Stomach (tissue), 9 donors: Measurements from ENCODE around the gene PSTPIP1. TPM values are rescaled to one million over a fixed set of nuclear protein-coding genes. Genes with fewer than 3 reads are reported as not detected.

ENCODE experiments used
- DNase-seq, 2 donors: peaks; one replicate each; pipeline versions ENCODE4 v3.0.0 to v3.0.0-alpha.2; 2013 to 2019
- H3K27ac ChIP-seq, 5 donors: fragments of 200-600 bp in 4 of 5; sonication (generic) in 4 of 5; one replicate each; pipeline ENCODE4 v1.5.1; 2013 to 2019; ENCODE audit warnings: mild to moderate bottlenecking in 1 of 5, moderate library complexity in 1 of 5
- H3K27me3 ChIP-seq, 3 donors: fragments of 200-600 bp; sonication (generic); one replicate each; pipeline ENCODE4 v1.5.1; 2017 to 2019; ENCODE audit warnings: mixed run types in 1 of 3
- H3K36me3 ChIP-seq, 4 donors: fragments of 200-600 bp; sonication (generic); 1 replicate in 3 of 4; 2 replicates in 1 of 4; pipeline ENCODE4 v1.5.1; 2016 to 2019
- H3K4me1 ChIP-seq, 4 donors: fragments of 200-600 bp; sonication (generic); one replicate each; pipeline ENCODE4 v1.5.1; 2016 to 2019
- H3K4me3 ChIP-seq, 4 donors: fragments of 200-600 bp; sonication (generic) in 3 of 4; one replicate each; pipeline ENCODE4 v1.5.1; 2016 to 2019; ENCODE audit warnings: mild to moderate bottlenecking in 1 of 4
- H3K9me3 ChIP-seq, 4 donors: fragments of 200-600 bp; sonication (generic); one replicate each; pipeline ENCODE4 v1.5.1; 2016 to 2019
- EP300 ChIP-seq: sonication (generic); formaldehyde crosslinking; IDR thresholded peaks from one replicate; pipeline ENCODE4 v1.6.1; 2017; ENCODE audit warnings: antibody characterized with exemption
- POLR2A ChIP-seq, 4 donors: fragments of 450-650 bp; IDR thresholded peaks; one replicate each; pipeline ENCODE4 v1.6.1; 2016; ENCODE audit warnings: antibody characterized with exemption in 4 of 4, control low read depth in 2 of 4, mild to moderate bottlenecking in 1 of 4, moderate library complexity in 1 of 4
- POLR2AphosphoS5 ChIP-seq, 3 donors: sonication (generic); formaldehyde crosslinking; IDR thresholded peaks; one replicate each; pipeline ENCODE4 v1.6.1; 2016; ENCODE audit warnings: antibody characterized with exemption in 3 of 3
- WGBS, 5 donors: extraction: QIAGEN DNeasy Blood & Tissue Kit in 3 of 5; methylation state at CpG; one replicate each; pipeline versions ENCODE4 v1.1.5 to v1.1.7; 2013 to 2018; 5-methylcytosine and 5-hydroxymethylcytosine counted together
- intact Hi-C: fragments of 100-400 bp; cut with DNase I; formaldehyde crosslinking; loops from one replicate; pipeline ENCODE4 v1.15.1; 2023; ENCODE audit warnings: low total_unique reads
- polyA plus RNA-seq, 3 donors: library from polyadenylated mRNA; stranded (reverse); fragments of 200-250 nt; gene quantifications; one replicate each; pipeline ENCODE4 v1.2.3, GENCODE V29; 2013
- total RNA-seq, 5 donors: library from RNA; depleted of rRNA; stranded (reverse); fragments of >200 nt; gene quantifications; one replicate each; pipeline versions ENCODE4 v1.1.0 to v1.2.3, GENCODE V29; 2014 to 2016
- TF ChIP-seq, protein P1 (sequence below), 7 experiments: fragments of 450-650 bp in 4 of 7; fragments of 200-600 bp in 3 of 7; sonication (generic) in 3 of 7; IDR thresholded peaks; one replicate each; pipeline ENCODE4 v1.5.1; 2016 to 2019; ENCODE audit warnings: antibody characterized with exemption in 7 of 7, control low read depth in 2 of 7, mild to moderate bottlenecking in 1 of 7
- donor health status: healthy with polysubstance abuse.
- donor health status: Bipolar disorder and iron deficiency.
- donor health status: healthy.

Gene PSTPIP1
- total and polyA plus RNA-seq, 8 donors = 0.29 to 75.4 (median 5.4) TPM

DNA sequence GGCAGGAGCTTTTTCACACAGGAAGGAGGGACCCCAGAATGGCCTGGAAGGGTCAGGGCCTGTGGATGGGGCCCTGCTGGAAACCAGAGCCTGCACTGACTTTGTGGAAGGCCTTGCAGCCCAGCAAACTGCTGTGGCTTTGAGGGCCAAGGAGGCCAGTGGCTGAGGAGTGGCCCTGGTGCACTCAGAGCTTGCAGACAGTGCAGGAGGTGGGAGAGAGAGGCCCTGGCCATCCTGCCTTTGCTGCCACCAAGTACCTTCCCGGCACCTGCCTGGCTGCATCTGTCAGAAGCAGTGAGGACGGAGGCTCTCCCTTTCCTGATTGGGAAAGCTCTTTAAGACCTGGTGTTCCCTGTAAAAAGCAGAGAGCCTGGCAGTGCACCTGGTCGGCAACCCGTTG, 6.4 kb downstream of the PSTPIP1 start:
- intact Hi-C loops = no loop called here
- H3K27ac ChIP-seq = no peak overlapping the region
- H3K9me3 ChIP-seq = no peaks in the 10 kb centered on the region
- peaks cover 0 to 50% (median 6%) of the 10 kb centered on the region in 4 donors for H3K4me1 ChIP-seq
- TF ChIP-seq, protein P1, sequence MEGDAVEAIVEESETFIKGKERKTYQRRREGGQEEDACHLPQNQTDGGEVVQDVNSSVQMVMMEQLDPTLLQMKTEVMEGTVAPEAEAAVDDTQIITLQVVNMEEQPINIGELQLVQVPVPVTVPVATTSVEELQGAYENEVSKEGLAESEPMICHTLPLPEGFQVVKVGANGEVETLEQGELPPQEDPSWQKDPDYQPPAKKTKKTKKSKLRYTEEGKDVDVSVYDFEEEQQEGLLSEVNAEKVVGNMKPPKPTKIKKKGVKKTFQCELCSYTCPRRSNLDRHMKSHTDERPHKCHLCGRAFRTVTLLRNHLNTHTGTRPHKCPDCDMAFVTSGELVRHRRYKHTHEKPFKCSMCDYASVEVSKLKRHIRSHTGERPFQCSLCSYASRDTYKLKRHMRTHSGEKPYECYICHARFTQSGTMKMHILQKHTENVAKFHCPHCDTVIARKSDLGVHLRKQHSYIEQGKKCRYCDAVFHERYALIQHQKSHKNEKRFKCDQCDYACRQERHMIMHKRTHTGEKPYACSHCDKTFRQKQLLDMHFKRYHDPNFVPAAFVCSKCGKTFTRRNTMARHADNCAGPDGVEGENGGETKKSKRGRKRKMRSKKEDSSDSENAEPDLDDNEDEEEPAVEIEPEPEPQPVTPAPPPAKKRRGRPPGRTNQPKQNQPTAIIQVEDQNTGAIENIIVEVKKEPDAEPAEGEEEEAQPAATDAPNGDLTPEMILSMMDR (IDR thresholded peaks at IDR 0.05) = no peak
- no peak for TF ChIP-seq EP300
- no peak for TF ChIP-seq POLR2AphosphoS5 (IDR thresholded peaks at IDR 0.05)
- no peak for TF ChIP-seq POLR2A (IDR thresholded peaks at IDR 0.05)
- 68 to 82% (median 76%) methylated on average over 4 of the region's 4 CpGs for WGBS, 5 donors
- no peak overlapping the region for H3K4me3 ChIP-seq
- no peaks in the 10 kb centered on the region for H3K27me3 ChIP-seq
- H3K36me3 ChIP-seq = no peaks in the 10 kb centered on the region
- no peak for DNase-seq

DNA sequence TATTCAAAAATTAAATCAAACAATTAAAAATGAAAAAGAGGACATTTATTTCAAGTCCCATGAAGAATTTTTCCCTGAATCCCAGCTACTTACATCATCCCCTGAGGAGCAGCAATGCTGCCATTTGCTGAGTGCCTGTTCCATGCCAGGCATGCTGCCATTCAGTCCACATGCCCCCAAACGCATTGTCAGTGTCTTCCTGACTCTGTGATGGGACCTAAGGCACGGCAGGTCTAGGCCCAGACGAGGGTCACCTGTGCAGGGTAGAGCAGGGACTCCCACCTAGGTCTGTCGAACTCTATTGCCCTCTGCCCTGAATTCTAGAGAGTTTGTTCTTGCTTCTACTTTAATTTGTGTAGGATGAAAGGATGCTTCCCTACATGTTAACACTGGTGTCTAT, 7.0 kb downstream of the PSTPIP1 start:
- Histone ChIP-seq H3K27me3 (no peaks in the 10 kb centered on the region), H3K4me1 (peaks cover 0 to 44% (median under 1%) of the 10 kb centered on the region in 4 donors), H3K4me3 (no peak overlapping the region), H3K36me3 (no peaks in the 10 kb centered on the region), H3K27ac (peak overlapping the region in 2 of 5 donors; percentile 68 to 73), H3K9me3 (no peaks in the 10 kb centered on the region)
- WGBS, 5 donors = 71 to 79% (median 75%) methylated on average over 4 of the region's 4 CpGs
- DNase-seq = no peak
- intact Hi-C loops = no loop called here
- TF ChIP-seq POLR2A (IDR thresholded peaks at IDR 0.05) = no peak
- TF ChIP-seq POLR2AphosphoS5 (IDR thresholded peaks at IDR 0.05) = no peak
- TF ChIP-seq, protein P1 (IDR thresholded peaks at IDR 0.05) = no peak
- TF ChIP-seq EP300 = no peak

DNA sequence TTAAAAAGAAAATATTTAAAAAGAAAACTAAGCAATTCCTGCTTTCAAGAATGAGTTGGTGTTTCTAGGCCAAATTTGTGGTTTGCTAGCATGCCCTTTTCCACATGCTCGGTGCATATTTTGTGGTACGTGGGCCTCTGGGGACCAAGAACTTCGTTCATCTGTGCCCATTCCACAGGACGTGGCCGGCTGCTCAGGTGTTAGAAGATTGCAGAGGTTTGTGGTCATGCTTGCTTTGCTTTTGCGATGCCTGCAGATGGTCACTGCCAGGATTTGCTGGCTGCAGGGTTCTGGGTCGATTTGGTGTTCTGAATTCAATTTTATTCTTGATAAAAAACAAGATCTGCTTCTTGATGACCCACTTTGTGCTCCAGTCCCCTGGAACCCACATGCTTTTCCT, 7.5 kb downstream of the PSTPIP1 start:
- DNase-seq = no peak
- TF ChIP-seq POLR2A (IDR thresholded peaks at IDR 0.05) (no peak), POLR2AphosphoS5 (IDR thresholded peaks at IDR 0.05) (no peak)
- Histone ChIP-seq H3K9me3 (no peaks in the 10 kb centered on the region), H3K4me3 (no peak overlapping the region), H3K27ac (peak overlapping the region in 2 of 5 donors; percentile 68 to 73), H3K36me3 (no peaks in the 10 kb centered on the region), H3K27me3 (no peaks in the 10 kb centered on the region), H3K4me1 (peaks cover 0 to 39% (median 0%) of the 10 kb centered on the region in 4 donors)
- intact Hi-C loops = no loop called here
- WGBS, 5 donors = 65 to 72% (median 66%) methylated on average over 7 of the region's 7 CpGs

DNA sequence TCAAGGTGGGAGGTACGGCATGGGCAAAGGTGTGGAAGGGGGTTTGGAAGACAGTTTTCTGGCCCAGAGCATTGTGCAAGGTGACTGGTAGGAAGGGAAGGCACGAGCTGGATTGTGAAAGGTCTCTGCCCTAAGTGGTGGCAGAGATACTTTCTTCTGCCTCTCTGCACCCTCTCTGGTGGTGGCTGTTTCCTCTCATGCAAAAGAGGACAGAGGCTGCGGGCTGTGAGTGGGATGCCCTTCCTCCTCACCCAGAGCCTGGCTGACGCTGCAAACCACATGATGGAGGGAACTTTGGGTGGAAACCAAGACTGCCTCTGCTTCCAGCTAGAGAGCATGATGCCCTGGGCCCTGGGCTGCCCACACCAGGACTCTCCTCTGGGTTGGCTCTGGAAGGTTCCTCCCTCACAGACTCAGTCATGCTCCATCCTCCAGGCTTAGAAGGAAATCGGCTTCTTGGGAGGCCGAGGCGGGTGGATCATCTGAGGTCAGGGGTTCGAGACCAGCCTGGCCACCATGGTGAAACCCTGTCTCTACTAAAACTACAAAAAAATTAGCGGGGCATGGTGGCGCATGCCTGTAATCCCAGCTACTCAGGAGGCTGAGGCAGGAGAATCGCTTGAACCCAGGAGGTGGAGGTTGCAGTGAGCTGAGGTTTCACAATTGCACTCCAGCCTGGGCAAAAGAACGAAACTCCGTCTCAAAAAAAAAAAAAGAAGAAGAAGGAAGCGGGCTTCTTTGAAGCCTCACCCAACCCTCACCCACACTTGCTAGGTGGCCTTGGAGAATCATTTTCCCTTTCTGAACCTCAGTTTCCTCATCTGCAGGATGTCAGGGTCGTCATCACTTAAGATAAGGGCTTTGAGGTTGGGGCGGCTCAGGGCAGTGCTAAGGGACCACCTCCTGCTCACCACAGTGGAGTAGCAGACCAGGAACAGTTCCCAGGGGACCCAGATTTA, 8.3 kb downstream of the PSTPIP1 start:
- DNase-seq = peak; percentile 50 to 53
- intact Hi-C loops = no loop called here
- Histone ChIP-seq H3K4me3 (no peak overlapping the region), H3K9me3 (no peaks in the 10 kb centered on the region), H3K36me3 (no peaks in the 10 kb centered on the region), H3K27me3 (no peaks in the 10 kb centered on the region), H3K4me1 (peaks cover 0 to 32% (median 0%) of the 10 kb centered on the region in 4 donors), H3K27ac (peak overlapping the region in 3 of 5 donors; percentile 29 to 73 (median 68))
- 67 to 83% (median 75%) methylated on average over 16 of the region's 16 CpGs for WGBS, 5 donors
- TF ChIP-seq POLR2AphosphoS5 (IDR thresholded peaks at IDR 0.05) (no peak), POLR2A (IDR thresholded peaks at IDR 0.05) (no peak), EP300 (no peak)
- TF ChIP-seq, protein P1 (IDR thresholded peaks at IDR 0.05) = no peak
